ENCODE results near the gene LRRC53.

LRRC53 gene

DNA sequence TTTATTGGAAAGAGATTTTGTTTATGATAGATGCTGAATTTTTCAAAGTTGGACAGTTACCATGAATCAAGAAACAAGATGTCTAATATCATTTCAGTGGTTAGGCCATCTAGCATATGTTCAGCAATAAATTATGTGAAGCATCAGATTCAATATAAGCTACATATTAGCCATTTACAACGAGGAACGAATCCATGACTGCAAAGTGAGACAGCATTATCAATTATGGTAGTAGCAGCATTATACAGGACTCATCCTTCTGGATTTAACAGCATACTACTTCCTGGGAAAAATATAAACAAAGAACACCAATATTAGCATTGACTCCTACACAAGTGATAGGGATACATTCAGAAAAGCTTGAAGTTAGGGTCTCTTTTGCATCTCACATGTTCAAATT is 59.1 kb downstream of the LRRC53 start:
- H3K9me3 ChIP-seq (ENCODE audit: control insufficient read depth, insufficient read depth, low read length) = no peaks in the 10 kb centered on the region
- H3K4me1 ChIP-seq (ENCODE audit: control insufficient read depth, low read length) = no peaks in the 10 kb centered on the region
- no peaks in the 10 kb centered on the region for H3K9me2 ChIP-seq (replicated peaks; ENCODE audit: control insufficient read depth, low read length)
- no peaks in the 10 kb centered on the region for H4K20me1 ChIP-seq (ENCODE audit: control insufficient read depth, insufficient read depth, low read depth, low read length)
- H3K4me2 ChIP-seq (ENCODE audit: low read length) = no peak overlapping the region
- no peaks in the 10 kb centered on the region for H3K79me2 ChIP-seq (ENCODE audit: control insufficient read depth, low read length)
- no peak overlapping the region for H3K4me3 ChIP-seq (ENCODE audit: low read length)
- no peaks in the 10 kb centered on the region for H3K36me3 ChIP-seq (ENCODE audit: control insufficient read depth, low read length)
- TF ChIP-seq EZH2phosphoT487 (IDR thresholded peaks at IDR 0.05; ENCODE audit: borderline replicate concordance, low read length) = no peak
- TF ChIP-seq, protein P1, sequence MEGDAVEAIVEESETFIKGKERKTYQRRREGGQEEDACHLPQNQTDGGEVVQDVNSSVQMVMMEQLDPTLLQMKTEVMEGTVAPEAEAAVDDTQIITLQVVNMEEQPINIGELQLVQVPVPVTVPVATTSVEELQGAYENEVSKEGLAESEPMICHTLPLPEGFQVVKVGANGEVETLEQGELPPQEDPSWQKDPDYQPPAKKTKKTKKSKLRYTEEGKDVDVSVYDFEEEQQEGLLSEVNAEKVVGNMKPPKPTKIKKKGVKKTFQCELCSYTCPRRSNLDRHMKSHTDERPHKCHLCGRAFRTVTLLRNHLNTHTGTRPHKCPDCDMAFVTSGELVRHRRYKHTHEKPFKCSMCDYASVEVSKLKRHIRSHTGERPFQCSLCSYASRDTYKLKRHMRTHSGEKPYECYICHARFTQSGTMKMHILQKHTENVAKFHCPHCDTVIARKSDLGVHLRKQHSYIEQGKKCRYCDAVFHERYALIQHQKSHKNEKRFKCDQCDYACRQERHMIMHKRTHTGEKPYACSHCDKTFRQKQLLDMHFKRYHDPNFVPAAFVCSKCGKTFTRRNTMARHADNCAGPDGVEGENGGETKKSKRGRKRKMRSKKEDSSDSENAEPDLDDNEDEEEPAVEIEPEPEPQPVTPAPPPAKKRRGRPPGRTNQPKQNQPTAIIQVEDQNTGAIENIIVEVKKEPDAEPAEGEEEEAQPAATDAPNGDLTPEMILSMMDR (IDR thresholded peaks at IDR 0.05; ENCODE audit: low read depth, low read length, poor library complexity, severe bottlenecking) = no peak
- no peaks in the 10 kb centered on the region for H3F3A ChIP-seq (ENCODE audit: control insufficient read depth, insufficient read depth)
- no peak overlapping the region for H3K27ac ChIP-seq (ENCODE audit: low read depth, low read length)
- no peaks in the 10 kb centered on the region for H3K27me3 ChIP-seq (ENCODE audit: control insufficient read depth, low read length)

DNA sequence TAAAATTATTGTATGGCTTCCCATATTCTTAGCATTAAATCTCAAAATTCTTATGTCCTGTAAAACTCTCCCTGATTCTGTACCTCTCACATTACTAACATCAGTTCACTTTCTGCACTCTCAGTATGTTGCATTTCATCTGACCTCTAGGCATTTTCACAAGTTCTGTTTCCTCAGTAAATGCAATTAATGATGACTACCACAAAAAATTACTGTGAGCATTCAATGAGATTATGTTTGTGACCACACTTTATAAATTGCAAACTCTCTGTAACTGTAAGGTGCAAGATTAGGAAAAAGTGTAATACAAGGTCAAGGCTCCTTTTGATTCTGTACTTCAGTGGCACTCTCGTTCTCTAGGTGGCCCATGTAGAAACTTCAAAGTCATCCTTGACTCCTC is 60.4 kb downstream of the LRRC53 start:
- Histone ChIP-seq H3K27me3 (ENCODE audit: control insufficient read depth, low read length) (no peaks in the 10 kb centered on the region), H3K4me2 (ENCODE audit: low read length) (no peak overlapping the region), H3K27ac (ENCODE audit: low read depth, low read length) (no peak overlapping the region), H3K79me2 (ENCODE audit: control insufficient read depth, low read length) (no peaks in the 10 kb centered on the region), H3K4me3 (ENCODE audit: low read length) (no peak overlapping the region), H4K20me1 (ENCODE audit: control insufficient read depth, insufficient read depth, low read depth, low read length) (no peaks in the 10 kb centered on the region), H3F3A (ENCODE audit: control insufficient read depth, insufficient read depth) (no peaks in the 10 kb centered on the region), H3K9me2 (replicated peaks; ENCODE audit: control insufficient read depth, low read length) (no peaks in the 10 kb centered on the region), H3K36me3 (ENCODE audit: control insufficient read depth, low read length) (no peaks in the 10 kb centered on the region), H3K4me1 (ENCODE audit: control insufficient read depth, low read length) (no peaks in the 10 kb centered on the region), H3K9me3 (ENCODE audit: control insufficient read depth, insufficient read depth, low read length) (no peaks in the 10 kb centered on the region)
- no peak for TF ChIP-seq EZH2phosphoT487 (IDR thresholded peaks at IDR 0.05; ENCODE audit: borderline replicate concordance, low read length)
- TF ChIP-seq, protein P1 (IDR thresholded peaks at IDR 0.05; ENCODE audit: low read depth, low read length, poor library complexity, severe bottlenecking) = no peak

DNA sequence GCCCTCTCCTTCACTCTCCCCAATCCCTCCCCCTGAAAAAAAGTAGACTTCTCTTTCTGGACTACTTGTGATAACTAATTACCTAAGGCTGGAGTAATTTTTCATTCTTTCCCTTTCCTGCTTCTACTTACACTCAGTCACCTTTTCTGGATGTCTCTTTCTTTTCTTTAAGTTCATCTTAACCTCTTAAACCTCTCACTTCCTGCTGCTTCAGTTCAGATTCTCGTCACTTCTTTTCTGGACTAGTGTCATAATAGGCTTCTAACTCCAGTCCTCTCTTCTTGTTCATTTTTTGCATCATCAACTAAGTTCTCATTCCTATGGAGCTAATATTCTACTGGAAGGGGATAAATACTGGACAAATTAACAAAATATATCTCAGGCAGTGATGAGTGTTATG is 75.4 kb downstream of the LRRC53 start:
- no peak overlapping the region for H3K27ac ChIP-seq (ENCODE audit: low read depth, low read length)
- H3K4me3 ChIP-seq (ENCODE audit: low read length) = no peak overlapping the region
- H3K9me2 ChIP-seq (replicated peaks; ENCODE audit: control insufficient read depth, low read length) = no peaks in the 10 kb centered on the region
- H3K4me1 ChIP-seq (ENCODE audit: control insufficient read depth, low read length) = no peaks in the 10 kb centered on the region
- H3K4me2 ChIP-seq (ENCODE audit: low read length) = no peak overlapping the region
- H3K36me3 ChIP-seq (ENCODE audit: control insufficient read depth, low read length) = no peaks in the 10 kb centered on the region
- no peaks in the 10 kb centered on the region for H3F3A ChIP-seq (ENCODE audit: control insufficient read depth, insufficient read depth)
- H3K27me3 ChIP-seq (ENCODE audit: control insufficient read depth, low read length) = no peaks in the 10 kb centered on the region
- no peaks in the 10 kb centered on the region for H3K9me3 ChIP-seq (ENCODE audit: control insufficient read depth, insufficient read depth, low read length)
- no peaks in the 10 kb centered on the region for H3K79me2 ChIP-seq (ENCODE audit: control insufficient read depth, low read length)
- H4K20me1 ChIP-seq (ENCODE audit: control insufficient read depth, insufficient read depth, low read depth, low read length) = no peaks in the 10 kb centered on the region
- TF ChIP-seq, protein P1 (IDR thresholded peaks at IDR 0.05; ENCODE audit: low read depth, low read length, poor library complexity, severe bottlenecking) = no peak
- TF ChIP-seq EZH2phosphoT487 (IDR thresholded peaks at IDR 0.05; ENCODE audit: borderline replicate concordance, low read length) = no peak

DNA sequence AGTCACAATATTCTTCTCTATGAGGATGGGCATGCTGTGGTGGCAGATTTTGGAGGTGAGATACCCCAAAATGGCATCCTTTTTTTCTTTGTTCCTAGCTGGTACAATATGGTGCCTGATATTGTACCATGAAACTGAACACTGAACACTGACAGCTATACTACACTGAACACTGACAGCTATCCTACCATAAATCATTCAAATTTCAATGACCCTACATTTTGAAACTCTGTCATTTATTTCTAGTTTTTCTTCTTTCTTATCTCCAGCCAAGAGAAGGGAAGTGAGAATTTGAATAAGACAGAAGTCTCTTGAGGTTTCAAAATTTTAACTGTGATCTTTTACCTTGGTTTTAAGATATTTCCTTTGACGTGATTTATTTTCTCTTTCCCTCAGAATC is 76.3 kb downstream of the LRRC53 start:
- TF ChIP-seq EZH2phosphoT487 (IDR thresholded peaks at IDR 0.05; ENCODE audit: borderline replicate concordance, low read length) = no peak
- TF ChIP-seq, protein P1 (IDR thresholded peaks at IDR 0.05; ENCODE audit: low read depth, low read length, poor library complexity, severe bottlenecking) = no peak
- no peaks in the 10 kb centered on the region for H3K36me3 ChIP-seq (ENCODE audit: control insufficient read depth, low read length)
- no peaks in the 10 kb centered on the region for H3K4me1 ChIP-seq (ENCODE audit: control insufficient read depth, low read length)
- H3K4me2 ChIP-seq (ENCODE audit: low read length) = no peak overlapping the region
- H3K9me2 ChIP-seq (replicated peaks; ENCODE audit: control insufficient read depth, low read length) = no peaks in the 10 kb centered on the region
- no peaks in the 10 kb centered on the region for H3K9me3 ChIP-seq (ENCODE audit: control insufficient read depth, insufficient read depth, low read length)
- H3K79me2 ChIP-seq (ENCODE audit: control insufficient read depth, low read length) = no peaks in the 10 kb centered on the region
- no peaks in the 10 kb centered on the region for H3F3A ChIP-seq (ENCODE audit: control insufficient read depth, insufficient read depth)
- no peak overlapping the region for H3K27ac ChIP-seq (ENCODE audit: low read depth, low read length)
- H3K4me3 ChIP-seq (ENCODE audit: low read length) = no peak overlapping the region
- H4K20me1 ChIP-seq (ENCODE audit: control insufficient read depth, insufficient read depth, low read depth, low read length) = no peaks in the 10 kb centered on the region
- no peaks in the 10 kb centered on the region for H3K27me3 ChIP-seq (ENCODE audit: control insufficient read depth, low read length)
